Testis (tissue), 2 donors: ENCODE measurements around the gene PTPRN2.

ENCODE experiments used
- CTCF ChIP-seq, 3 experiments: fragments of 450-650 bp in 2 of 3; fragments of 200-600 bp in 1 of 3; sonication (generic) in 1 of 3; IDR thresholded peaks; one replicate each; pipeline ENCODE4 v1.5.1; 2016 to 2019; ENCODE audit warnings: antibody characterized with exemption in 3 of 3, mild to moderate bottlenecking in 2 of 3, moderate library complexity in 1 of 3
- POLR2A ChIP-seq: fragments of 450-650 bp; IDR thresholded peaks from one replicate; pipeline ENCODE4 v1.6.1; 2017; ENCODE audit warnings: antibody characterized with exemption, mild to moderate bottlenecking, moderate library complexity

- no peak for TF ChIP-seq POLR2A
- no peak for TF ChIP-seq CTCF (IDR thresholded peaks at IDR 0.05)
These were observed 484.7 kb downstream of the PTPRN2 start for GRCh38 chr7:158102897-158103296.
